Activated CD8-positive, alpha-beta T cell treated with anti-CD3 and anti-CD28 coated beads, Interleukin-2, amount 10 ng/mL, durations not matched to agents 7 days and 5 days (primary cell): ENCODE measurements around the gene GRM4. TPM values are rescaled to one million over a fixed set of nuclear protein-coding genes. Genes with fewer than 3 reads are reported as not detected.
A peak's percentile ranks its signal among the peaks of the same experiment; 100 is the strongest.

Experiments
- ATAC-seq: fragments of 150-1000 bp; cut with Tn5 transposase; one replicate; pipeline ENCODE4 v1.10.0; 2021; ENCODE audit warnings: moderate library complexity
- CTCF ChIA-PET: fragments of 350-600 bp; sonication (Branson Sonifier 250); formaldehyde crosslinking; loops from one replicate; lab custom pipeline; 2021; ENCODE audit warnings: antibody characterized with exemption; lab: Charles Lee
- POLR2A ChIA-PET: fragments of 350-600 bp; sonication (Branson Sonifier 250); formaldehyde crosslinking; loops from one replicate; lab custom pipeline; 2021; ENCODE audit warnings: antibody characterized with exemption; lab: Charles Lee
- DNase-seq: peaks from one replicate; pipeline ENCODE4 v3.0.0-alpha.2; 2020
- H3K27ac Mint-ChIP-seq: one replicate; pipeline ENCODE4 v1.8.0; 2021; ENCODE audit warnings: mild to moderate bottlenecking, mixed read lengths
- H3K27me3 Mint-ChIP-seq: one replicate; pipeline ENCODE4 v1.8.0; 2021; ENCODE audit warnings: low read depth, mixed read lengths
- H3K36me3 Mint-ChIP-seq: one replicate; pipeline ENCODE4 v1.8.0; 2021; ENCODE audit warnings: low read depth, mixed read lengths
- H3K4me1 Mint-ChIP-seq: one replicate; pipeline ENCODE4 v1.8.0; 2021; ENCODE audit warnings: low read depth, mixed read lengths
- H3K4me3 Mint-ChIP-seq: one replicate; pipeline ENCODE4 v1.8.0; 2021; ENCODE audit warnings: mild to moderate bottlenecking, mixed read lengths
- H3K9me3 Mint-ChIP-seq: one replicate; pipeline ENCODE4 v1.8.0; 2022; ENCODE audit warnings: mixed read lengths; ENCODE audit not compliant: insufficient read depth
- total RNA-seq, 2 experiments: library from RNA; stranded (reverse); gene quantifications; one replicate each; pipeline ENCODE4 v1.2.3, GENCODE V29; 2021

The GRM4 gene
- total RNA-seq, 2 experiments from 2014 or later: not detected

DNA sequence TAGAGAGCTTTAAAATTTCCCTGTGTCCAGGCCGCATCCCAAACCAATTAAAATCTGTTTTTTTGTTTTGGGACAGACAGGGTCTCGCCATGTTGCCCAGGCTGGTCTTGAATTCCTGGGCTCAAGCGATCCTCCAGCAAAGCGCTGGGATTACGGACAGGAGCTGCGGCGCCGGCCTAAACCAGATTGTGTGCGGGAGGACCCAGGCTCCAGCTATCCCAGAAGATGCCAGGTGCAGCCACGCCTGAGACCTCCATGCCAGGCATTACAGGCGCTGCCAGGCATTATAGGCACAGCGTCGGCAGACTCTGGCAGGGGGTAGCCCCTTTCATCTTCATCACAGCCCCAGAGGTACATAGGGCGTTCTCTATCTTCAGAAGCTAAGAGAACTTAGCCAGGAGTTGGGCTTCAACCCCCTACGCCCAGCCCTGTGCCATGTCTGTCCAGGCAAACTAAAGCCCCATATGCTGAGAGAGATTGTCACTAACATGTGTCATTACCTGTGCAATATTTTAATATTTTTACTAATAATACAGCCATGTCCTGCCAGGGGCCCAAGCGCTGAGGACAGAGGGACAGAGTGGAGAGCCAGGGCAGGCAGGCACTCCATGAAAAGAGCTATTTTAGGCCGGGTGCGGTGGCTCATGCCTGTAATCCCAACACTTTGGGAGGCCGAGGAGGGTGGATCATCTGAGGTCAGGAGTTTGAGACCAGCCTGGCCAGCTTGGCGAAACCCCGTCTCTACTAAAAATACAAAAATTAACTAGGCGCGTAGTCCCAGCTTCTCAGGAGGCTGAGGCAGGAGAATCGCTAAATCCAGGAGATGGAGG lies 9.8 kb upstream of the GRM4 start:
- H3K27me3 Mint-ChIP-seq: peaks cover 41% of the 10 kb centered on the region

DNA sequence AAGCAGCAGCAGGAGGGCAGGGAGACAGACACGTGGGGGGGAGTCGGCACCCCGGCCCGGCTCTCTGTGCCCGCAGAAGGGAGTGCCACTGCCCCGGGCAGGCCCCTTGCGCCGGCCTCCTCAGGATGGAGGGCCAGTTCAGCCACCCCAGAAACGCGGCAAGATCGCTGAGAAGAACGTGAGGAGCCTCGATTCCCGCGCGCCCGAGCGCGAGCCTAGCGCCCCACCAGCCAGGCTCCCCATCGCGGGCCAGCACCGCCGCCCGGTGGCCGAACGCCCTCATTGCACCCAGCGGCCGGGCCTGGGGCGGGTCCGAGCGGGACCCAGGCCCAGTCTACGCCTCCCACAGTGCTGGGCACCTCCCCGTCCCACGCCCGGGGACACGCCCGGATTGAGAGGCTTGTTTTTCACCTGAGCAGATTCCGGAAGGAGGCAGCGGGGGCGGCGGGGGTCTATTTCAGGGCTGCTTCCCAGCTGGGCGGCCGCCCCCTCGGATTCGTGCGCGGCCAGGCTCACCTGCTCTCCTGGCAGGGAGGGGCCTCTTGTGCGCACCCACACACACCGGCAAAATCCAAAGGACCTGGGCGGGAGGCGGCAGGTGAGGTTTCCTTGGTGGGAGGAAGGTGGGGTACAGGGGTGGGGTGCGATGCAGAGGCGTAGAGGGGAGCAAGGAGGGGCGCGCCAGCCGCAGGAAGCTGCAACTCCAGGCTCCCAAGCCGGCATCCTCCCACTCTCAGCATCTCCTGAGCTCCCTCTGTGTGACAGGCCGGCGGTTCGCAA lies 9.0 kb upstream of the GRM4 start:
- POLR2A ChIA-PET: interaction anchor here (0.6 to 0.8 kb wide), 2 partner anchors 100 to 407 kb away, joined by 3 read pairs; no protein-coding TSS in a partner anchor
- peaks cover 49% of the 10 kb centered on the region for H3K27me3 Mint-ChIP-seq
- H3K36me3 Mint-ChIP-seq: no peaks in the 10 kb centered on the region

More for the DNA sequence above, 9.8 kb upstream of the GRM4 start:
- Mint-ChIP-seq H3K27ac (no peak overlapping the region), H3K36me3 (no peaks in the 10 kb centered on the region), H3K9me3 (peaks cover 6% of the 10 kb centered on the region), H3K4me1 (peaks cover 5% of the 10 kb centered on the region), H3K4me3 (no peak overlapping the region)
- ChIA-PET POLR2A (interaction anchor here (0.6 to 0.8 kb wide), 2 partner anchors 100 to 472 kb away, joined by 3 read pairs; no protein-coding TSS in a partner anchor), CTCF (interaction anchor here (0.6 to 3.3 kb wide), 10 partner anchors 10 to 412 kb away, joined by 3 to 39 read pairs (median 4); no protein-coding TSS in a partner anchor)
- no peak for DNase-seq
- ATAC-seq: no peak

DNA sequence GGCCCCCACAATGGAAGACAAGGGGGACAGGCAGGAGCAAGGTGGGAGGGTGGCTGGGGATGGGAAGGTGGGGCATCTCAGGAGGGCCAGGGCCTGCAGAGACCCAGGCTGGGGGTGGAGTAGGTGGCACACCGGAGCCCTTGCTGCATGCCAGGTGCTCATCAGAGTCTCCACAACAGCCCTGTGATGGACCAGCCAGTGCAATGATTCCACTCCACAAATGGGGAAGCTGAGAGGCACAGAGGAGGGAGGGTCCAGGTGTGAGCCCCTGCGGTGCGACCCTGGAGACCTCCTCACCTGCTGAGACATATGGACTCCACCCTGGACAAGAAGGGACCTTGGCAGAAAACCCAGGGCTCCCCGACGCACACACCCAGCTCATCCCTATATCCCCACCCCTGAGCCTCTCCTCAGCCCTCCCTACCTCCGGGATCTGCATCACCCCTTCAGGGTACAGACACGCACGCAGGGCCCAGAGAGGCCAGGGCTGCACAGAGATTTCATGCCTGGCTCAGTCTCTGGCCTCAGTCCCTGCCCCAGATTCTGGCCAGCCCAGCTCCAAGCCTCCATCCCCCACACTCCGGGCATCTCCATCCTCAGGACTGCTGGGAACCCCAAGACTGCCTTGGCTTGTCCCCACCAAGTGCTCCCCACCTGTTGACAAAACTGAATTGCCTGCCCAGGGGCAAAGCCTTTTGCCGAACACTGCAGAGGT lies 7.1 kb upstream of the GRM4 start:
- ChIA-PET CTCF (interaction anchor here (1.9 to 2.0 kb wide), 2 partner anchors 98 to 382 kb away, joined by 9 to 11 read pairs; no protein-coding TSS in a partner anchor), POLR2A (no interaction called here)
- H3K36me3 Mint-ChIP-seq: no peaks in the 10 kb centered on the region
- H3K9me3 Mint-ChIP-seq: no peaks in the 10 kb centered on the region
- no peak for DNase-seq
- peaks cover 5% of the 10 kb centered on the region for H3K4me1 Mint-ChIP-seq
- H3K27me3 Mint-ChIP-seq: peaks cover 51% of the 10 kb centered on the region
- no peak overlapping the region for H3K4me3 Mint-ChIP-seq
- H3K27ac Mint-ChIP-seq: no peak overlapping the region
- no peak for ATAC-seq

More for the DNA sequence above, 9.0 kb upstream of the GRM4 start:
- peak; percentile 84 for ATAC-seq
- Mint-ChIP-seq H3K4me1 (peaks cover 5% of the 10 kb centered on the region), H3K4me3 (no peak overlapping the region), H3K9me3 (peaks cover 5% of the 10 kb centered on the region), H3K27ac (no peak overlapping the region)
- CTCF ChIA-PET: interaction anchor here (0.7 to 3.3 kb wide), 12 partner anchors 9 to 443 kb away, joined by 3 to 39 read pairs (median 4); partner anchors contain the start of gene UQCC2
- peak; percentile 69 for DNase-seq

DNA sequence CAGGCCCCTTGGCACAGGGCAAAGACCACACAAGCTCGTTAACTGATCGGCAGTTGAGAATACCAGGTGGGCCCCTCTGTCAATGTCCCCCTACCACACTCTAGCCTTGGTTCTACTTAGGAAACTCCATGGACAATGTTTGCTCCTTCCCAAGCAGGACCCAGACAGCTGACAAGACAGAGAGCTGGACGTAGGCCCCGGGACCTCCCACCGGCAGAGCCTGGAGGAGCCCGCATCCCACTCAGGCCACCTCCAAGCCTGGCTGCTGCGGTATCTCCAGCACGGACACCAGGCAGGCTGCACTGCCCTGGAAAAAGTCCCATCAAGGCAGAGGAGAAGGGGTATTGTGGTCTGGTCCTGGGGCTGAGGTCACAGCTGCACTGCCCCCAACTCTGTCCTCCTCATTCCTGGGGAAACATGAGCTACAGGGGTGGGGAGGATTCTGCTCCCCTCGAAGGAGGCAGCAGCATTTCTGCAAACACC lies 6.2 kb upstream of the GRM4 start:
- ChIA-PET POLR2A (no interaction called here), CTCF (interaction anchor here (0.6 to 2.0 kb wide), 3 partner anchors 14 to 381 kb away, joined by 3 to 11 read pairs (median 9); no protein-coding TSS in a partner anchor)
- DNase-seq: no peak
- H3K9me3 Mint-ChIP-seq: no peaks in the 10 kb centered on the region
- H3K4me1 Mint-ChIP-seq: peaks cover 5% of the 10 kb centered on the region
- no peak overlapping the region for H3K27ac Mint-ChIP-seq
- no peak overlapping the region for H3K4me3 Mint-ChIP-seq
- peaks cover 47% of the 10 kb centered on the region for H3K27me3 Mint-ChIP-seq
- no peak for ATAC-seq
- H3K36me3 Mint-ChIP-seq: no peaks in the 10 kb centered on the region

DNA sequence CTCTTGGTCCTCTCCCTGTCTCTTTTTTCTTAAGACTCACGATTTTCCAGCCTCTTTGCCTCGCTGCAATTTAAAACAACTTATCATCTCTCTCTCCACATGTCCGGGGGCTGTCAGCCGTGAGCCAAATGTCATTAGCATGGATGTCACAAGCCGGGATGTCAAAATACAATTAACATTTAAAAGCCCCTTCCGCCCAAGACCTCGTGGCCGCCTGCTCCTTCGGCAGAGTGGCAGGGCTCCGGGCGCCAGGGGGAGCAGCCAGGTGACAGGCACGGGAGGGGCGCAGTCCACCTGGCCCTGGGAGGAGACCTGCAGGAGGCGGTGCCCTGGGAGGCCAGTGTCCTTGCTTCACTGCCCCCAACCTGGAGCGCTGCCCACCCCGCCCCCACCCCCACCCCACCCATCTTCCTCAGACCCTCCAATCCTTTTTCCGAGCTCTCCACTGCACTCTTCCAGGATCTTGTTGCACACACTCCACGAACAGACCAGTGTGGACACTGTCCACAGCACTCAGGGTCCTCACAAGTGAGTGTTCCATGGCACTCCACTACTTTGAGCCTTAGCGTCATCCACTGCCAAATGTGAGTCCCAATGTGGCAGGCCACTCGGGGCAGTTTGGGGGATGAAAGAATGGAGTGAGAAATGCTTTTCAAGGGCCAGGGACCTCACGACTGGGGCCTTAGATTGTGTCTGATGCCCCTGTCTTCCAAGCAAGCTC lies 5.6 kb upstream of the GRM4 start:
- Mint-ChIP-seq H3K27ac (no peak overlapping the region), H3K36me3 (no peaks in the 10 kb centered on the region), H3K9me3 (no peaks in the 10 kb centered on the region), H3K4me1 (peaks cover 5% of the 10 kb centered on the region), H3K27me3 (peaks cover 50% of the 10 kb centered on the region), H3K4me3 (no peak overlapping the region)
- ATAC-seq (no peak), DNase-seq (no peak)
- CTCF ChIA-PET: interaction anchor here (0.6 to 2.0 kb wide), 3 partner anchors 13 to 380 kb away, joined by 3 to 11 read pairs (median 9); no protein-coding TSS in a partner anchor
- POLR2A ChIA-PET: no interaction called here

DNA sequence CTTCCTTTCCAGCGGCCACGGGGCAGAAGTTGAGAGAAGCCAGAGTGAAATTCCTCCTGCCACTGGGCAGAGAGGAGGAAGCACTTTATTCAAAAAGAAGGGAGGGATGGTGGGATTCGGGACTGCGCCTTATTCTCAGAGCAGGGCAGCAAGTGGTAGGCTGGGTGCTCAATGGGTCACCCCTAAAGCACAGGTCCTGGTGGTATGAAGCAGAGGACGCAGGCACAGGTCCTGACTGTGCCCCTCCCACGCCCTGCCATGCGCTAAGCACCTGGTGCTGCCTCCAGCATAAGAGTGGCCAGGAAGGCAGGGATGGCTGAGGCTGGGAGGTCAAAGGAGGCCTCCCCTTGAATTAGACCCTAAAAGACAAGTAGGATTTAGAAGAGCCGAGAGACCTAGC lies 4.9 kb upstream of the GRM4 start:
- POLR2A ChIA-PET: no interaction called here
- CTCF ChIA-PET: no interaction called here
- ATAC-seq (no peak), DNase-seq (no peak)
- no peaks in the 10 kb centered on the region for H3K36me3 Mint-ChIP-seq
- peaks cover 10% of the 10 kb centered on the region for H3K4me1 Mint-ChIP-seq
- no peak overlapping the region for H3K27ac Mint-ChIP-seq
- peaks cover 56% of the 10 kb centered on the region for H3K27me3 Mint-ChIP-seq
- H3K9me3 Mint-ChIP-seq: no peaks in the 10 kb centered on the region
- H3K4me3 Mint-ChIP-seq: no peak overlapping the region

DNA sequence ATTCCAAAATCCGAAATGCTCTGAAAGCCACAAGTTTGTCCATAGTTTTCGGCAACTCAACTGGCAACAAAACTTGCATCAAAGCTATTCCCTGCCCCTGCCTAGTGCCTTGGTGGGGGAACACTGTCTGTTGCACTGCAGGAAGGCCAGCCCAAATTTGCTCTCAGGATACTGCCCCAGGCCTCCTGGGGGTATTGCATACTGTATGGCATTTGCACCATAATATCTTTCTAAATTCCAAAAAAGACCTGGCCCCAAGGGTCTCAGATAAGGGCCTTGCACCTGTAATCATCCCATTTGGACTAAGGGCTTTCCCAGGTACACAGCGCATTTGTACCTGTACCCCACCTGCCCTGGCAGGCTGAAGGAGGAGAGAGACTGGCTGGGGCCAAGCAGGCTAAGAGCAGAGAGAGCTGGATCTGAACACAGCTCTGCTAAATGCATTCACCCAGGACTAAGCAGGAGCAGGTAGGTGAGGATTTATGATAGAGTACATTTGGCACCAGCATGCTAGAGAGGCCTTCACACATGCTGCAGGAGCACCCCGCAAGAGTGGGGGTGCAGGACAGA lies 4.0 kb upstream of the GRM4 start:
- ATAC-seq (no peak), DNase-seq (no peak)
- no peak overlapping the region for H3K4me3 Mint-ChIP-seq
- peaks cover 61% of the 10 kb centered on the region for H3K27me3 Mint-ChIP-seq
- H3K27ac Mint-ChIP-seq: no peak overlapping the region
- no peaks in the 10 kb centered on the region for H3K9me3 Mint-ChIP-seq
- ChIA-PET POLR2A (no interaction called here), CTCF (interaction anchor here (1.2 kb wide), 1 partner anchor 95 kb away, joined by 3 read pairs; no protein-coding TSS in a partner anchor)
- H3K36me3 Mint-ChIP-seq: no peaks in the 10 kb centered on the region
- H3K4me1 Mint-ChIP-seq: peaks cover 12% of the 10 kb centered on the region

DNA sequence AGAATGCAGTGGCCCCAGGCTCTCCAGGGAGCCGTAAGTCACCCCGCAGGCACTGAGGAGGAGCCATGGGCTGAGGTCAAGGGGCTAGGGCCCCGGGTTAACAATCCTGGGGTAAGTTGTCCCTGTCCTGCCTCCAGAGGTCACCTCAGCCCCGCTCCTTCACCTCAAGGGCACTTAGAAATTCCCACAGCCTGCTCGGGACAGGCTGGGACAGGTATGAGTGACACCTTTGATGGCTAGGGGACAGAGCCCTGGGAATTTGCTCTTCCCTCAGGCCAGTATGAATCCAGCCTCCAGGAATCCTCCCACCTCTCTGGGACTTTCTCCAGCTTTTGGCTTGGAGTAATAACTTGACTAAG lies 3.5 kb upstream of the GRM4 start:
- ChIA-PET CTCF (interaction anchor here (1.2 kb wide), 1 partner anchor 94 kb away, joined by 3 read pairs; no protein-coding TSS in a partner anchor), POLR2A (no interaction called here)
- ATAC-seq (no peak), DNase-seq (no peak)
- H3K9me3 Mint-ChIP-seq: no peaks in the 10 kb centered on the region
- no peak overlapping the region for H3K4me3 Mint-ChIP-seq
- peaks cover 10% of the 10 kb centered on the region for H3K4me1 Mint-ChIP-seq
- H3K36me3 Mint-ChIP-seq: no peaks in the 10 kb centered on the region
- H3K27ac Mint-ChIP-seq: no peak overlapping the region
- H3K27me3 Mint-ChIP-seq: peaks cover 62% of the 10 kb centered on the region

DNA sequence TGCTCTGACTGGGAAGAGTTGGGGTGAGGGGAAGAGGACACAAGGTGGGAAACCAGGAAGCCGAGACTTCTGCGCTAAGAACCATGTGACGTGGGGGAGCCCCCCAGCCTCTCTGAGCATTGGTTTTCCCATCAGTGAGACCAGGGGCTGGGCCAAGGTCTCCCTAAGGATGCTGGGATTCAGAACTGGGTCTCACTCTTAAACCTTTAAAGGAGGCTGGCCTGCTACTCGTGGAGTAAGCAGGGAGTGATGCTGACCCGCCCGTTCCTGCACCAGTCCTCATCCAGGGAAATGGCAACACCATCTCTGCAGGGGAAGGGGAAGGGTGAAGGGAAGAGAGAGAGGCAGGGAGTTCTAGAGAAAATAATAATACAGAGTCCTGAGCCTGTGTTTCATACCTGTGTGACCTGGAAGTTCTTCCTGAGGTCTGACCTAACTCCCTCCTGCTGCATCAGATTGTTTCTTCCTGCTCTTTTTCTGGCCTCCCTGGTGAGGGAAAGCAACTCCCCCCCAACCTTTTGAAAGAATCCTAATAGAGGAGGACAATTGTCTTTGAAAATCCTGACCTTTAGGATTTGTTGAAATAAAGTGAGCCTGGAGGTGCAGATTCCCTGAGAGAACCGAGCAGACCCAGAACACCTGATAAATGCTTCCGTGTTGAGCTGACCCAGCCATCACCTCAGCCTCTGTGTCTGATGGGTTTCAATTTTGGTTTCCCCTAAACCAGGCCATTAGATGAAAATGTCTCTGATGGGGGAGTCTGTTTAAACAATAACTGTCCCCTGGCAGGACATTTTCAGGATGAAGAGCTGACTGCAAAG lies 3.0 kb upstream of the GRM4 start:
- ATAC-seq (no peak), DNase-seq (no peak)
- H3K36me3 Mint-ChIP-seq: no peaks in the 10 kb centered on the region
- no peak overlapping the region for H3K27ac Mint-ChIP-seq
- CTCF ChIA-PET: interaction anchor here (1.2 kb wide), 1 partner anchor 94 kb away, joined by 3 read pairs; no protein-coding TSS in a partner anchor
- peaks cover 61% of the 10 kb centered on the region for H3K27me3 Mint-ChIP-seq
- H3K4me3 Mint-ChIP-seq: no peak overlapping the region
- no peaks in the 10 kb centered on the region for H3K9me3 Mint-ChIP-seq
- POLR2A ChIA-PET: no interaction called here
- H3K4me1 Mint-ChIP-seq: peaks cover 7% of the 10 kb centered on the region
